HUDEP-2 (cell line): ENCODE measurements around the gene FEZF1.
"Not testable (repeated sequence)": the region's sequence is repeated elsewhere in the genome, so short reads cannot be mapped to it uniquely, and the experiment has no call there.

ENCODE experiments used
- DNase-seq, 76 experiments: peaks; one replicate each; lab custom pipeline; 2025; ENCODE audit not compliant: unreplicated experiment in 76 of 76; lab: John Stamatoyannopoulos, UW

FEZF1 gene

DNA sequence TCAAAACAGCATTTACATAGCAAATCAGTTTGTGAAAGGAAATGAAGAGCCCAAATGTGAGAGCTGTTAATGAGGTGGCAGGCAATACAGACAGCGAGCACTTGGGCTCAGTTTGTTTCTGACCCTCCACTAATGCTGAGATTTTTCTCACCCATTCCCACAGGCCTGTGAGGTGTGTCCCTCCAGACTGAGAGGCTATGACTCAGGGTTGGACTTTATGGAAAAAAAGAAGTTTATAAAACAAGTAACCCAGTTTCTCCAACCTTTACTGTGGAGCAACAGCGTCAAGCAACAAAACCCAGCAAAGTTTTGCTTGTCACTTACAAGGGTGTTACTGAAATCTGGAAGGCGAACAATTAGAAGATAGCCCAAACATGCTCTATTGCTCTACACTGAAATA, 4.9 kb upstream of the FEZF1 start:
- no peak for DNase-seq

DNA sequence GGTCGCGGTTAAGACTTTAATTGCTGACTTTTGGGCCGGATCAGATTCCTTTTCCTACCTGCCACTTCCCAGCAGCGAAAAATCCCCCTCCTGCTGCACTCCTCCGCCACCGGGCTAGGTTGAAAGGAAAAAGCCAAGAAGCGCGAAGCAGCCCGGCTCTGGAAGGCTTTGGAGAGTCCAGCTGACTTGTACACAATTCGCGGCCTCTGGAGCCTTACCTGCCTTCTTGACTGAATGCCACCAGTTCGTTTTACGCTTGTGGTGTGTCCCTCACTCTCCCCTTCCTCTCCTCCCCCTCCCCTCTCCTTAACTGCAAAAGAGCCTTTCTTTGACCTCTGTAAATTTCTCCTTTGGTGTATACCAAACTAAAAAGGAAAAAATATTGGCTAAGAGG, 2.7 kb upstream of the FEZF1 start:
- DNase-seq = no peak

DNA sequence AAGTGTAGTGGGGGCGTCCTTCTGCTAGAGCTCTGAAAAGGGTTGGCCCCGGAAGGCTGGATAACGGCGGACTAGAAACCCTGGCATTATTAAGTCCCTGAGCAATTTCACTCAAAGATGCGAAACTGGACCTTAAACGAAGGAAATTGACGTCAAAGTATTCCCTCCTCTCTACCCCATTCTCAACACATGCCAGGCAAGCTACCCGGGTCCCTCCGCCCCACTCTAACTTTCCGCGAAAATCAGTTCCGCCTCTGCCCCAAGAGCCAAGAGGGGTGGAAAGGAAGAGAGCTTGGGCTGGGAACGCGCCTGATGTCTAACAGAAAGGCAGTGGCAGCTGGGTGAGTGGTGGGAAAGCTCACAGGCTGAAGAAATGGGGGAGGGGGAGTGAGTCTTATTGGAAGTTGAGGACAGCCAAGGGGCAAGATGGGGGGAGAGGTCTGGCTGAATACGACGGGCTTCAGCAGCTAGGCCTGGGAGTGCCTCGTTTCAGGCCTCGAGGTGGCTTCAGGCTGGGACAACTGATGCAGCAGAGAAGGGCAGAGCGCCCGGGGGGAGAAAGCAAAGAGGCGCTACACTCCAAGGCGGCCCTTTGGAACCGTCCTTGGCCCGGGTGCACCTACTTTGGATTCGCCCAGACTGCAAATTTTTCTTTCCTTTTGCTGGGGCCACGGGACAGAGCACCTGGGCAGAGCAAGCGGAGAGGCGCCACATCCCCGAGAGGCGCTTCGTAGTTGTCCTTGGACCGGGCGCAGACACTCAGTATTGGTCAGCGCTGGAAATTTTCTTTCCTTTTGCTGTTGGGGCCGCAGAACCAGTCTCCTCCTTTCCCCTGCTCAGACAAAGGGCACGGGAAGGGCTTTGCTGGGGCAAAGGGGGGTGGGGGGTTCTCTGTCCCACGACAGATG, 2.0 kb upstream of the FEZF1 start:
- DNase-seq = no peak

DNA sequence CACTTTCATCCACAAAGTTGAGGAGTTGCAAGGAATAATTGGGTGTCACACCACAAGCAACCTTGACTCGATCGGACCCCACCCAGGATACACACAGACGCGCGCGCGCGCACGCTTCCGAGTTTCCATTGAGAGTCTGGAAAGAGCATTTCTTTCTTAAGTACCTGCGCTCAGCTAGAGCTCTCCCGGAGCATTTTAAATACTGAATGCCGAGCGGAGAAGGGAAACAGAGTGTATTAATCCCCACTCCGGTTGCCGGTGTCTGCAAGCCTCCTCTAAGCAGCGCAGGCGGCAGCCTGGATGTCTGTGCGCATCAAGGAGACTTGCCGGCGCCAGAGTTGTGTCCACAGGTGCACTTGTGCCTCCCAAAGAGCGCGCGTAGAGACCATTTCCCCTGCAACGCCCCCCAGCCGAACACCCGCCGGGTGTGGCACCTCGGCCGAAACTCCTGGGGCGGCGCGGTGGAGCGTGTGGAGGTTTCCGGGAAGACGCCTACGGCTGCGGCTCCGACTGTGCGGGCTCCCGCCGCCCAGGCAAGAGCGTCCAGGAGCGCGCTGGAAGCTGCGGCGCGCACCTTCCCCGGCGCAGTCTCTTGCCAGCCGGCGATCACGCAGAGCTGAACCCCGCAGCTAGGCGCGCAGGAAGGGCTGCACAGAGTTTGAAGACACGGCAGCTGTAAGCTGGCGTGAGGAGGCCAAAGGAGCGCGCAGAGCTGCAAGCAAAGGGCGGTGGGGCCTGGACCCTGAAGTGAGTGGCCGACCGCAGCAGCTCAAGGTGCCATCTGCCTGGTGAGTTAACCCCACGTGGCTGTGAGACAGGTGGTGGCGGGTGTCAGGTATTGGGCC, 1.1 kb upstream of the FEZF1 start:
- DNase-seq = no peak

DNA sequence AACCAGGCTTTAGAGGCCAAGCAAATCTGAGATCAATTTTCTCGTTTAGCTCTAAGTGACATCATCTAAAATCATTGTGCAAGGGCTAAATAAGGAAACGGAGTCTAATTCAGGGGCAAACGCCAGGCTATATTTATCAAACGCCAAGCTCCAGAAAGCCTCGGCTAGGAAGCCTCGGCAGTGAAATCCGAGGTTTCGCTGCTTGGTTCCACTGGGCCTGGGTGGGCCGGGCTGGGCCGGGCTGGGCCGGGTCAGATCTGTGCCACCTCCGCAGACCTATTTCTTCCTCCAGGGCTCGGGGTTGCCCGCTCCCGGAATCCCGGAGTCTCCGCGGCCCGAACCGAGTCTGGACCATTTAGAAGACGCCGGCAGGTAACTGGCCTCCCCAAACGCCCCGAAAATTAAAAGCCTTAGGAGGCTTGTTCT, 459 bp upstream of the FEZF1 start:
- DNase-seq = no peak

DNA sequence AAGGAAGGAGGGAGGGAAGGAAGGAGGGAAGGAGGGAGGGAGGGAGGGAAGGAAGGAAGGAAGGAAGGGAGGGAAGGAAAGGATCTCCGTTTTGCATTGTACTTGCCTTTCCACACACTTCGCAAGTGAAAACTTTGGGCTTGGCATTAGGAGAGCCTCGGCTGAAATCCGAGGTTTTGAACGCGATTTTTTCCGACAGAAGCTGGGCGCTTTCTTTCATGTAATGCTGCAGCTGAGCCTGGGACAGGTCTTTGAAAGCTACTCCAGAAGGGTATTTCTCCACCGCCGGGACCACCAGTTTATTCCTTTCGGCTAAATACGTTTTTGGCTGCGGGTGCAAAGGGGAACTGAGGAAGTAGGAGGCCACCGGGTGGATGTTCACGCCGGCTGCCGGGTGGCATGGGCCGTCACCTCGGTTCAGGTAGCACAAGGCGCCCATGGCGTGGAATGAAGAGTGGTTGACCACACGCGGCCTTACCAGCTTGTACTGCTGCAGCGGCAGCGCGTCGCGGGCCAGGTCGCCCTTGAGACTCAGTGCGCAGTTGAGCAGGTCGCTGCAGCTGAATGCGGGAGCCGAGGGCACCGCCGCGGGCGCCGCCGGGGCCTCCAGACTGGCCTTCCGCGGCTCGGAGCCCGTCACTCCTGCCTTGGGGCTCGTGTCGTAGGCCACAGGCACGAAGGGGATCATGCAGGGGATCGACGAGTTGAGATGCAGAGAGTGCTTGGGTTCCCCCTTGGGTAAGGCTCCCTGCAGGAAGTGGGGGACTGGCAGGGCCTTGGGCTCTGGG, 825 bp downstream of the FEZF1 start:
- DNase-seq = no peak

DNA sequence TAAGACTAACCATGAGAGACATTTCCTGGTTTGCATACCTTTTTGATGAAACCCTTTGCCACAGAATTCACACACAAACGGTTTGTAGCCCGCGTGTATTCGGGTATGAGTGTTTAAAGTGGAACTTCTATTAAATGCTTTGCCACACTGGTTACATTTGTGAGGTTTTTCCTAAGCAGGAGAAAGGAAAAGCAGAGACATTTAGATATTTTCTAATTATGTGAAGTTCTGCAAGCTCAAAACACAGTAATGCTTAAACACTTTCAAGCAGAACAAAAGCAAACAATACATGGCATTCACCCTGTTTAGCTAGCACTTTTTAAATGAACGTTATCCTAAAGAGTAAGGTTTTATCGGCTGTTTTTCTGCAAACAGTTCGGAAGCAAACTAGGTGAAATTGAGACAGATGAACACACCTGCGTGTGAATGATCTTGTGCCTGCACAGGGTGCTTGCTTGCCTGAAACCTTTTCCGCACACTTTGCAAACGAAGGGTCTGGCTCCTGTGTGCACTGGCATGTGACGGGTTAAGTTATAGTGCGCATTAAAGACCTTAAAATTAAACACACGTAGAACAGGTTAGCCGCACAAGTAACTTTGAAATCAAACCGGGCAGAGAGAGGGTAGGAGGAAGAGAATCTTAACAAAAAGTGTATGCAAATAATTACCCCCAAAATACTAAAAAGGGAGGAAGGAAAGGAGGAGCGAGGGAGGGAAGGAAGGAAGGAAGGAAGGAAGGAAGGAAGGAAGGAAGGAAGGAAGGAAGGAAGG, 1.6 kb downstream of the FEZF1 start:
- DNase-seq = no peak

DNA sequence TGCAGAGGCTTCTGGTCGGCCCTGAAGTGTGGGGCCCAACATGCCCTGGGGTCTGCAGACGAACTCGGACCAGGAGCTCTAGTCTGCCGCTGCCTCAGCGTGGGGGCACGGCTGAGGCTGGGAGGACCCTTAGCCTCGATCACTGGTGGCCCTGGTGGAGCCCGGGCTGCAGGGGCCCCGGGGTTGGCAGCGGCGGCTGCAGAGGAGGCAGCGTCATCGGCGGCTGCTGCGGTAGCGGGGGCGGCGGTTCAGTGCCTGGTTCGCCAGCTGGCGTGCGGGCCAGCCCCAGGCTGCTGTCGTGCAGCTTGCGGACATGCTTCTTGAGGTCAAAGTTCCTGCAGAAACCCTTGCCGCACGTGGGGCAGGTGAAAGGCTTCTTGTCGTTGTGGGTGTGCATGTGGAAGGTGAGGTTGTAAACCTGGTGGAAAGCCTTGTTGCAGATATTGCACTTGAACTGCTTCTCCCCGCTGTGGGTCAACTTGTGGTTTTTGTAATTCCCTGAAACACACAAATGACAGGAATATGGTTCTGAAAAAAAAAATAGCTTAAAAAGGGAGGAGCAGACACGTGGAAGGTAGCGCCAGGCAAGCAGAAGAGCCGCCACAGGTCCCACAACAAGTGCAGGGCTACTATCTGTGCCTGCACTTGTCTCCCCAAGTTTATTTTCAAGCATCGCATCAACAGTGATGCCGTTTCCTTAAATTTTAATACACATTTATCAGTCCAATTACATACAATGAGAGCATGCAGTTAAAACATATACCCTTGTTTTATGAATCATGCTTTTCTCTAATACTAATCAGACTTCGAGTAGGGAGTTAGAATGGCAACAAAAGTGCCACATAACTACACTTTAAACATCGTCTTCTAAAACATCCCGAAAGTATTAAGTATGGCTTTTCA, 2.4 kb downstream of the FEZF1 start:
- DNase-seq = no peak

DNA sequence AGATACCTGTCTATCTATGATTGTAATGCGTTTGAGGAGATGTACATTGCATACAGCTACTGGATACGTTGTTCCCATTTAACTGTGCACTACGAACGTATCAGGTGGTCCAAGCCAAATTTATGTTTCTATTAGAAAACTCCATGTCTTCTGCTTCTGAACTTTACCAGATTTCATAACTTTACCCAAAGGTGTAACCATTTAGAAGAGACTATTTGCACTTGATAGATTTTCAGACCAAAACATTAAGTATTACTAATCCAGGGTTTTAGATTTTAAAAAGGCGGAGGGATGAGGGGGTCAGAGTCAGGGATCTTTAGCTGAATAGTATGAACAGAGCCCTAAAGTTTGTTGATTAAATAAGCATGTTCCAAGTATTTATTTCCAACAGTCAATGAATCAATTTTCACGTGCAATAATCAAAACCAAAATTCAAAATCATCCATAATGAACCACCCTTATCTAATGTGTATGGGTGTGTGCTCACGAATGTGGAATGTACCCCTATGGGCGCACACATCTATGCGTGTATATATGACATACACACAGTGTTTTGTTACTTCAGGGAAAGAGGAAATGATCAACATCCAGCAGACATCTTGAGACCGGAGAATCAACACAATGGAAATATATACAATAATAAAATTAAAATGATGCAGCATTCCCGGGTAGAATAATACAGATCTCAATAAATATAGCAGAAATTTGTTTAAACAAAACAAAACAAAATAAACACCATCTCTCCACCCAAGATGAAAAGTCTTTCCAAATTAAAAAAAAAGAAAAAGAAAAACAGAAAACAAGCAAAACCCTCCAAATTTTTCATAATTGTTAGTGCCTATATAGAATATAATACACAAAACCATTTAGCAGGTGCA, 3.4 kb downstream of the FEZF1 start:
- DNase-seq = no peak

DNA sequence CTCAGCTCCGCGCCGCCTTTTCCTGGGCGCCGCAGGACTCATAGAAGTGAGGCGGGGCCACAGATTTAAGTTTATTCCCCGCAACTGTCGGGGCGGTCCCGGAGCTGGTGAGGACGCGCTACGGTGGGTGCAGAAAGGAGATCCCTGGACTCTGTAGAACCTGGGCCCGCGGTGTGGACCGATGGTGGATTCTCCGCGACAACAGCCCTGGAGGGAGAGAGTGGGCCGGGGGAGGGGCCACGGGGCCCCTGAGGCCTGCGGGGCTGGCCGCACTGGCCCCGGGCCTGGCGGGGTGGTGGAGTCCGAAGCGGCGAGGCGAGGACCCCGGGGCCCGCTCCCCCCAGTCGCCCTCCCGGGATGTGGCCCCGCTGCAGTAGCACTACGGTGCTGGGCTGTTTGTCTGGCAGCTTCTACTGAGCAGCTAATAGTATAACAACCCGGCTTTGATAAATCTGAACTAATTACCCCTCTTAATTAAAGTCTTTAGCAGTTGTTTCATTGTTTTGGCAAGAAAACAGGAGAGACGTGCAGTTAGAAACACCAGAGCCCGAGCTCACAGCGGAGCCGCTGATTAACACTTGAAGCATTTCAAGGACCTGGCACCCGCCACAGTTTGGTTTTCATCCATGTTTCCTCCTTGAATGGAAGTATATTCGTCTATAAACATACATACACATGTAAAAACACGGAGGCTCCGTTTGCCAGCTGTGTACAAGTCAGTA, 4.2 kb downstream of the FEZF1 start:
- no peak for DNase-seq

DNA sequence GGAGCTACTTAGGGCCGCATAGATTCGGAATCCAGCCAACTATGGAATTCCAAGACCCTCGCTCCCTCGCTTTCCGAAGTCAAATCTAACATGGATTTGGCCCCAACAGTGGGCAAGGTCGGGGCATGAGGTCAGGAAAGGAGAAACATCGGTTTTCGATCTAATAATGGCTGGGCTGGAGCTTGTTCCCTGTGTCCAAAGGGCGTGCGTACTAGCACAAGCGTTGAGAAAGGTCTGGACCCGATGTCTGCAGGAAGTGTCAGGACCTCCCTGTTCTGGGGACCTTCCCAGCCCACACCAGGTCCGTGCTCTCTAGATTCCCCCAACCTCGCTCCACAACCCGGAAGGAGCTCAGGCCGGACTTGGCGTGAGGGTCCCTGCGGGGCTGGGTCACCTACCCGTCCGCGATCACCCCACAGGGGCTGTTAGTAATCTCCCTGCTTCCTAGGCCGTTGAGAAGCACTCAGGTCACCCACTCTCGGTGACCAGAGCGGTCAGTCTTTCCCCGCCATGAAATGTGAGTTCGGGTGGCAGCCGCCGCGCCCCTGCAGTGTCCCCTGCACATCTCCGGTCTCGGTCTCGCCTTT, 4.8 kb downstream of the FEZF1 start:
- no peak for DNase-seq

DNA sequence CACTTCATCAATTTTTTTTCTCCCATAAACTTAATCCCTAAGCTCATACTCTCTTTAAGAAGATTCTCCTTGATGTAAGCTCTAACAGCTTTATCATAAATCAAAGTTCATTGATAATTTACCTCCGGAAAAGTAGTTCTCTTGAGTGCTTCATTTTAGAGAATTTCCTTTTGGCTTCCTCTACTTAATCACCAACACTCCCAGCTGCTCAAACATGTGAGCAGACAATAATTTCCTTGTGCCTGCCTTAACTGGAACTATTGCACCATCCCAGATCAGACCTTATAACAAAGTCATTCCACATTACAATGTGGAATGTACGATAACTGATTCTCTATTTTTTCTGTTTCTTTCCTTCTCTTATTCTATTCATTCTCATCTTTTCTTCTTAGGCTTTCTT, 5.9 kb downstream of the FEZF1 start:
- no peak for DNase-seq

DNA sequence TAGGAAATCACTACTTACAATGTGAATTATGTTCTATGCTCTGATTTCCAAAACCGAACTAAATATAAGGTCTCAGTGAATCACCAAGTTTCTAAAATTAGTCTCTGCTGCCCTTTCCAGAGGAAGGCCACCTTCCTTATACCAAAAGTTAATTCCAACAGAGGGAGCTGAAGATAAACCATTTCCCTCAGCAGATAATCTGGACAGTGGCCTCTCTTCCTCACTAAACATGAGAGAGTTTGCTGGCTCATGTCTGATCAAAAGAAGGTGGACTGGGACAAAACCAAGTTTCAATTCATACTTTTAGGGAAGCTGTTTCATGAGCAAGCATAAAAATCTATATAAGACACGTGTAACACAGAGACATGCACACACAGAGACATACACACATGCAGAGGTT, 6.4 kb downstream of the FEZF1 start:
- DNase-seq = no peak

DNA sequence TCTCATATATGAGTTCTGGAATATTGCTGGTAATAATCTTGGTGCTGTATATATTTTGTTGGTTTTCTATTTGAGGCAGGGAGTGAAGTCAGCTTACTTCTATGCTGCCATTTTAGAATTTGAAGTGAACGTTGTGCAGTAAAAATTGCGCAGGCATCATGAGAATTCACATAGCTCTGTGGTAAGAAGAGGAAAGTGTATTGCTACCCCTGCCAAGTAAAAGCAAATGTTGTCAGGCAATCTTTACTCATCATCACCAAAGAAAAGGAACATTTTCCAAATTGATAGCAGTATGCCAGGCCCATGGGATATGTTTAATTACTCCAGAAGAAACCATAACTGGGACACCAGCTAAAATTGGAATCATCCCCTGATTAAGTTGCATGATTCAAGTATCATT, 13.4 kb downstream of the FEZF1 start:
- no peak for DNase-seq

DNA sequence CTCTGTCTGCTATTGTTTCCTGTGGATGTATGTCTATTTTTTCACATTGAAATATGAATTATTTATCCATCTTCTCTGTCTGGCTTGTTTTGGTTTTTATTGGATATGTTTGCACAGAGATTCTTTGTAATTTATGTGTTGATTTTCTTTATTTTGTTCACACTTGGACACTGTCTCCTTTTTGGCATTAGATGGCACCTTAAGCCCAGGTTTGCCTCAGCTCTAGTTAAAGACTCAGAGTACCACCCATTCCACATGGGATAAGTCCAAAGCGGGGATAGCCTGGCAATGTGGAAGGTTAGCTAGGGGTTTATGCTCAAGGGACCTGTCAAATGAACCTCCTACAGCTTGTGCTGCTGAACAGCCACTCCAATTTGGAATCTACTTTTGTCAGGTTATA, 14.1 kb downstream of the FEZF1 start:
- no peak for DNase-seq

DNA sequence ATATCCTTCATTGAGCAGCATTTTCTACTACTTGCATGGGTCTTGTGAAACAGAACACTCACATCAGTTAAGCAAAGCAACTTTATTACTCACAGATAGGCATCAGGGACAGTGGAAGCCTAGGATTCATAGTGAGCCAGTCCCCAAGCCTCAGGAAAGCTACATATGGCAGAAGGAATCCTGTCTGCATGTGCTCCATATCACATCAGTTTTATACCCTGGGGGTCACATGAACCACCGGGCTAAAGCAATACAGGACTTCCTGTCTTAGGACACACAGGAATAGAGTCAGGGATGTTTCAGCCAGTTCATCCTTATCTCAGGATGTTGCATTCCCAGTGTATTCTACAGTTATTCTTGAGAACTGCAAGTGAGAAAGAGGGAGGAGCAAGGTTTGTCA, 15.1 kb downstream of the FEZF1 start:
- DNase-seq = no peak

DNA sequence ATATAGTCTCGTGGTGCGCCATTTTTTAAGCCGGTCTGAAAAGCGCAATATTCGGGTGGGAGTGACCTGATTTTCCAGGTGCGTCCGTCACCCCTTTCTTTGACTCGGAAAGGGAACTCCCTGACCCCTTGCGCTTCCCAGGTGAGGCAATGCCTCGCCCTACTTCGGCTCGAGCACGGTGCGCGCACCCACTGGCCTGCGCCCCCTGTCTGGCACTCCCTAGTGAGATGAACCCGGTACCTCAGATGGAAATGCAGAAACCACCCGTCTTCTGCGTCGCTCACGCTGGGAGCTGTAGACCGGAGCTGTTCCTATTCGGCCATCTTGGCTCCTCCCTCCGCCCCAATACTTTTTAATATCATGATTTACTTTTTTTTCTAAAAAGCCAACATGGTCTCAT, 19.9 kb downstream of the FEZF1 start:
- DNase-seq = not testable (repeated sequence)
